SU-DHL-6 (cell line): Measurements from ENCODE around the gene GADD45G.

ENCODE experiments used
- CTCF ChIP-seq: fragments of 200-600 bp; sonication (generic); IDR thresholded peaks from one replicate; pipeline ENCODE4 v1.5.1; 2017; ENCODE audit warnings: antibody characterized with exemption, mild to moderate bottlenecking, low read length, moderate library complexity; ENCODE audit not compliant: insufficient read depth, poor library complexity, severe bottlenecking
- EZH2phosphoT487 ChIP-seq: fragments of 200-600 bp; sonication (generic), shearing (Covaris generic); conservative IDR thresholded peaks from 2 replicates; pipeline ENCODE4 v1.6.1; 2018; ENCODE audit warnings: mild to moderate bottlenecking, antibody characterized with exemption, low read length, moderate library complexity, mixed read lengths

GRCh38 chr9:89595646-89596045 is 9.2 kb upstream of the GADD45G start:
- TF ChIP-seq CTCF (no peak), EZH2phosphoT487 (no peak)
